ENCODE results near the gene RAD9A. TPM values are rescaled to one million over a fixed set of nuclear protein-coding genes. Genes with fewer than 3 reads are reported as not detected.
A peak's percentile ranks its signal among the peaks of the same experiment; 100 is the strongest.

The RAD9A gene
- total RNA-seq, 1 donor from 2014 or later: 28.9 TPM

GRCh38 chr11:67437809-67438157 lies 46.0 kb downstream of the RAD9A start:
- ATAC-seq (no peak), DNase-seq (no peak)
- Histone ChIP-seq H3K4me1 (peaks cover 35% of the 10 kb centered on the region), H3K4me3 (peak overlapping the region; percentile 50), H3K36me3 (peaks cover 85% of the 10 kb centered on the region), H3K27me3 (ENCODE audit: low read depth) (no peaks in the 10 kb centered on the region), H3K9me3 (no peaks in the 10 kb centered on the region), H3K27ac (peak overlapping the region; percentile 58)
- no peak for TF ChIP-seq CTCF (IDR thresholded peaks at IDR 0.05)
- intact Hi-C loops (cut with DNase I): no loop called here

GRCh38 chr11:67438158-67438902 lies 46.5 kb downstream of the RAD9A start:
- Histone ChIP-seq H3K36me3 (peaks cover 80% of the 10 kb centered on the region), H3K9me3 (no peaks in the 10 kb centered on the region), H3K27me3 (ENCODE audit: low read depth) (no peaks in the 10 kb centered on the region), H3K4me1 (peaks cover 37% of the 10 kb centered on the region), H3K27ac (peak overlapping the region; percentile 18), H3K4me3 (peak overlapping the region; percentile 50)
- no peak for TF ChIP-seq CTCF (IDR thresholded peaks at IDR 0.05)
- DNase-seq (no peak), ATAC-seq (peak in 1 of 2 donors; percentile 4)
- intact Hi-C loops (cut with DNase I): no loop called here

- ATAC-seq (no peak), DNase-seq (no peak)
- Histone ChIP-seq H3K4me1 (peaks cover 42% of the 10 kb centered on the region), H3K4me3 (no peak overlapping the region), H3K9me3 (no peaks in the 10 kb centered on the region), H3K36me3 (peaks cover 69% of the 10 kb centered on the region), H3K27me3 (ENCODE audit: low read depth) (no peaks in the 10 kb centered on the region), H3K27ac (peak overlapping the region; percentile 53)
- TF ChIP-seq CTCF (IDR thresholded peaks at IDR 0.05): no peak
- intact Hi-C loops (cut with DNase I): no loop called here
These were observed 47.8 kb downstream of the RAD9A start for GRCh38 chr11:67439321-67440228.

GRCh38 chr11:67440229-67441097 lies 48.7 kb downstream of the RAD9A start:
- Histone ChIP-seq H3K27ac (peak overlapping the region; percentile 53), H3K27me3 (ENCODE audit: low read depth) (no peaks in the 10 kb centered on the region), H3K36me3 (peaks cover 60% of the 10 kb centered on the region), H3K4me3 (no peak overlapping the region), H3K9me3 (no peaks in the 10 kb centered on the region), H3K4me1 (peaks cover 49% of the 10 kb centered on the region)
- DNase-seq (no peak), ATAC-seq (no peak)
- intact Hi-C loops (cut with DNase I): no loop called here
- TF ChIP-seq CTCF (IDR thresholded peaks at IDR 0.05): no peak

- TF ChIP-seq CTCF (IDR thresholded peaks at IDR 0.05): no peak
- ATAC-seq: no peak
- H3K27me3 ChIP-seq (ENCODE audit: low read depth): no peaks in the 10 kb centered on the region
- H3K36me3 ChIP-seq: peaks cover 53% of the 10 kb centered on the region
- no peaks in the 10 kb centered on the region for H3K9me3 ChIP-seq
- no peak overlapping the region for H3K27ac ChIP-seq
- peaks cover 49% of the 10 kb centered on the region for H3K4me1 ChIP-seq
- no peak for DNase-seq
- intact Hi-C loops (cut with DNase I): no loop called here
- no peak overlapping the region for H3K4me3 ChIP-seq
These were observed 49.3 kb downstream of the RAD9A start for GRCh38 chr11:67441098-67441563.
